Neutrophil (primary cell): Measurements from ENCODE around the gene CCL5.

Experiments
- H3K27ac ChIP-seq: fragments of 200-600 bp; sonication (generic); 2 replicates; pipeline ENCODE4 v1.5.1; 2016; ENCODE audit warnings: mild to moderate bottlenecking, moderate library complexity
- H3K27me3 ChIP-seq: fragments of 200-600 bp; sonication (generic); 2 replicates; pipeline ENCODE4 v1.6.0; 2016; ENCODE audit warnings: mild to moderate bottlenecking
- H3K36me3 ChIP-seq: fragments of 200-600 bp; sonication (generic); 2 replicates; pipeline ENCODE4 v1.5.1; 2017
- H3K4me1 ChIP-seq, 2 experiments: fragments of 200-600 bp in 1 of 2; sonication (generic) in 1 of 2; 1 replicate in 1 of 2; 2 replicates in 1 of 2; pipeline versions ENCODE4 v1.5.1 to v1.6.1; 2013 to 2016; ENCODE audit warnings: low read depth in 1 of 2, low read length in 1 of 2, mild to moderate bottlenecking in 1 of 2, moderate library complexity in 1 of 2; ENCODE audit not compliant: control insufficient read depth in 1 of 2, insufficient read depth in 1 of 2
- H3K4me3 ChIP-seq, 2 experiments: fragments of 200-600 bp in 1 of 2; sonication (generic) in 1 of 2; 1 replicate in 1 of 2; 2 replicates in 1 of 2; pipeline ENCODE4 v1.5.1; 2013 to 2016; ENCODE audit warnings: low read depth in 1 of 2, low read length in 1 of 2, mild to moderate bottlenecking in 1 of 2, moderate library complexity in 1 of 2
- H3K9me3 ChIP-seq: fragments of 200-600 bp; sonication (generic); 2 replicates; pipeline ENCODE4 v1.5.1; 2016
- TF ChIP-seq, protein P1 (sequence below): fragments of 200-600 bp; sonication (generic); IDR thresholded peaks from 2 replicates; pipeline ENCODE4 v1.5.1; 2016; ENCODE audit warnings: antibody characterized with exemption

Gene CCL5

DNA sequence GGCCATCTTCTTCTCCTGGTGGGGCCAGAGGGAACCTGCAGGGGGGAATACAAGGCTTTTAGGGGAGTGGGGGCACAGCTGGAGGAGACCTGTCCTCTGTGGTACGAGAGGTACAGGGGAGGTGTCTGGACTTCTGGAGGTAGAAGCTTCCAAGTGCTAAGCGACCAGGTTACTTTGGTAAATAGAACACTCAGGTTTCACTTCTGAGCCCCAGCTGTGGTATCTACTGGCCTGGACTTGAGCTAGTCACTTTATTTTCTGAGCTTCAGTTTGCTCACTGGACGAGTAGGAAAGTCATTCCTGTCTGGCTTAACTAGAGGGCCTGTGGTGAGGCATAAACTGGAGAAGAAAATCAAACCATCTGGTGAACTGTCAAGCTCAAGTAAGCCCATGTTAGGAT, 11.4 kb downstream of the CCL5 start, which contains the start of gene HEATR9:
Gene HEATR9, minus strand, starts transcription at position 155 of the 400 bp plus-strand sequence. Its CDS starts 149 bp downstream, at position 6.
- Histone ChIP-seq H3K9me3 (no peaks in the 10 kb centered on the region), H3K27ac (no peak within 1 kb of the TSS)
- TF ChIP-seq, protein P1, sequence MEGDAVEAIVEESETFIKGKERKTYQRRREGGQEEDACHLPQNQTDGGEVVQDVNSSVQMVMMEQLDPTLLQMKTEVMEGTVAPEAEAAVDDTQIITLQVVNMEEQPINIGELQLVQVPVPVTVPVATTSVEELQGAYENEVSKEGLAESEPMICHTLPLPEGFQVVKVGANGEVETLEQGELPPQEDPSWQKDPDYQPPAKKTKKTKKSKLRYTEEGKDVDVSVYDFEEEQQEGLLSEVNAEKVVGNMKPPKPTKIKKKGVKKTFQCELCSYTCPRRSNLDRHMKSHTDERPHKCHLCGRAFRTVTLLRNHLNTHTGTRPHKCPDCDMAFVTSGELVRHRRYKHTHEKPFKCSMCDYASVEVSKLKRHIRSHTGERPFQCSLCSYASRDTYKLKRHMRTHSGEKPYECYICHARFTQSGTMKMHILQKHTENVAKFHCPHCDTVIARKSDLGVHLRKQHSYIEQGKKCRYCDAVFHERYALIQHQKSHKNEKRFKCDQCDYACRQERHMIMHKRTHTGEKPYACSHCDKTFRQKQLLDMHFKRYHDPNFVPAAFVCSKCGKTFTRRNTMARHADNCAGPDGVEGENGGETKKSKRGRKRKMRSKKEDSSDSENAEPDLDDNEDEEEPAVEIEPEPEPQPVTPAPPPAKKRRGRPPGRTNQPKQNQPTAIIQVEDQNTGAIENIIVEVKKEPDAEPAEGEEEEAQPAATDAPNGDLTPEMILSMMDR: no peak

DNA sequence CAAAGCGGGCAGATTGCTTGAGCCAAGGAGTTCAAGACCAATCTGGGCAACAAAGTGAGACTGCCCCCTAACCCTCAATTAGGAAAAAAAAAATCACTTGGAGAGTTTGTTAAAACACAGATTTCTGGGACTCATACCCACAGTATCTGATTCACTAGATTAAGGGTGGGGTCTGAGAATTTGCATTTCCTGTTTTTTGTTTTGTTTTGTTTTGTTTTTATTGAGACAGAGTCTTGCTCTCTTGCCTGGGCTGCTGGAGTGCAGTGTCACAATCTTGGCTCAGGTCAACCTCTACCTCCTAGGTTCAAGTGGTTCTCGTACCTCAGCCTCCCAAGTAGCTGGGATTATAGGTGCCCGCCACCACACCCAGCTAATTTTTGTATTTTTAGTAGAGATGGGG, 12.6 kb downstream of the CCL5 start:
- H3K27ac ChIP-seq: no peak overlapping the region
- no peak overlapping the region for H3K4me3 ChIP-seq
- no peaks in the 10 kb centered on the region for H3K36me3 ChIP-seq
- no peaks in the 10 kb centered on the region for H3K27me3 ChIP-seq
- H3K4me1 ChIP-seq: no peaks in the 10 kb centered on the region
- TF ChIP-seq, protein P1: no peak
- H3K9me3 ChIP-seq: no peaks in the 10 kb centered on the region

More for the DNA sequence above, 11.4 kb downstream of the CCL5 start, which contains the start of gene HEATR9:
- no peaks in the 10 kb centered on the region for H3K27me3 ChIP-seq
- H3K4me1 ChIP-seq: no peaks in the 10 kb centered on the region
- H3K36me3 ChIP-seq: no peaks in the 10 kb centered on the region
- H3K4me3 ChIP-seq: no peak within 1 kb of the TSS

DNA sequence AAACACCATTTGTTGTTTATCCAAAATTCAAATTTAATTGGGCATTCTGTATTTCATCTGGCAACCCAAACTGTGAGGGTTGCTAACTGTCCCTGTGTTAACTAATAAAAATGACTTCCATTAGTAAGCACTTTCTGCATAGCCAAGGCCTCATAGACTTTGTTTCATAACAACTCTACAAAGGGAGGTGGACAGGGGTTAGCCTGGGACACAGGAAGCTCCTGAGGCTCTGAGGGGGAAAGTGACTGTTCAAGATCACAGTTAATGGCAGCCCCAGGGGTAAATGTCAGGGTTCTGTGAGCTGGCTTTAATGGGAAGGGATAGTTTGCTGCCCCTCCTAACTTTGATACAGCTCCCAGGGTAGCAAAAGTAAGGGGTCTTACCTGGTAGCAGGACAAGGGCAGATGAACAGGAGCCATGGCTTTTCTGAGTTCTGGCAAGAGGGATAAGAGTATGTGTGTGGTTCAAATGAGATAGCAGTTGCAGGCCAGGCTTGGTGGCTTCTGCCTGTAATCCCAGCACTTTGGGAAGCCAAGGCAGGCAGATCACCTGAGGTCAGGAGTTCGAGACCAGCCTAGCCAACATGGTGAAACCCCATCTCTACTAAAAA, 13.7 kb downstream of the CCL5 start:
- no peaks in the 10 kb centered on the region for H3K9me3 ChIP-seq
- H3K4me3 ChIP-seq: no peak overlapping the region
- no peaks in the 10 kb centered on the region for H3K36me3 ChIP-seq
- H3K27ac ChIP-seq: no peak overlapping the region
- TF ChIP-seq, protein P1: no peak
- no peaks in the 10 kb centered on the region for H3K4me1 ChIP-seq
- H3K27me3 ChIP-seq: no peaks in the 10 kb centered on the region

DNA sequence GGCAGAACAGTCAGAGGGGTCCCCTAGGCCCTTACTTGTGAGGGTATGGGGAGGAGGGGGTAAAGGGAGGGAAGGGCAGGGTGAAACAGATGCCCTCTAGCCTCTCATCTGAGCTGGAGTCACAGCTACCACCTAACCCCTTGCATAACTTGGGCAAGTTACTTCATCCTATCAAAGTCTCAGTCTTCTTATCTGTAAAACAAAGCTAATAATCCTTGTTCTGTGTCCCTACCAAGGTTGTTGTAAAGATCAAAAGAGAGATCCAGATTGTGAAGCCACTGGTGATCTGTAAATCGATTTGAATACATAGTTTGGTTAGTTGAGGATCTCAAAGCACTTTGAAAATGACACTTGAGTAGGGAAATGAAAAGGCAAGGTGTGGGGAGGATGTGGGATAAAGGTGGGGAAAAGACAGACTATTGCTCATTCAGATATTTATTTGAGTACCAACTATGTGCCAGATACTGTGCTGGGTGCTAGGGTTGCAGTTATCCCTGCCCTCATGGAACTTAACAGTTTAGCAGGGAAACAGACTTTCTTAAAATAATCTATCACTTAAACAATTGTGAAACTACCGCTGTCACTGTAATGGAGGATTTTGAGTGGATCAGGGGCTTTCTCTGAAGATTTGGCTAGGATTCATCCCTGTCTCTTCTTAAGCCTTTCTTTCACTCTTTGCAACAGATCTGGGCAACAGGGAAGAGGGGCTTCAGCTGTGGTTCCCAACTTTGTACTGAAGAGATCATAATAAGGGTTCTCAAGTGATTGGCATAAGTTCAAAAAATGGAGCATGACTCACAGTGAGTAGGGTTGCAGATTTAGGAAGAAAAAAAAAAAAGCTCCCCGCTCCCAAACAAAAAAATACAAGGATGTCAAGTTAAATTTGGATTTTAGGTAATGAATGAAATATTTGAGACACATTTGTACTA, 14.5 kb downstream of the CCL5 start:
- H3K27me3 ChIP-seq: no peaks in the 10 kb centered on the region
- no peak overlapping the region for H3K27ac ChIP-seq
- TF ChIP-seq, protein P1: no peak
- H3K36me3 ChIP-seq: no peaks in the 10 kb centered on the region
- no peak overlapping the region for H3K4me3 ChIP-seq
- H3K9me3 ChIP-seq: no peaks in the 10 kb centered on the region
- H3K4me1 ChIP-seq: no peaks in the 10 kb centered on the region

DNA sequence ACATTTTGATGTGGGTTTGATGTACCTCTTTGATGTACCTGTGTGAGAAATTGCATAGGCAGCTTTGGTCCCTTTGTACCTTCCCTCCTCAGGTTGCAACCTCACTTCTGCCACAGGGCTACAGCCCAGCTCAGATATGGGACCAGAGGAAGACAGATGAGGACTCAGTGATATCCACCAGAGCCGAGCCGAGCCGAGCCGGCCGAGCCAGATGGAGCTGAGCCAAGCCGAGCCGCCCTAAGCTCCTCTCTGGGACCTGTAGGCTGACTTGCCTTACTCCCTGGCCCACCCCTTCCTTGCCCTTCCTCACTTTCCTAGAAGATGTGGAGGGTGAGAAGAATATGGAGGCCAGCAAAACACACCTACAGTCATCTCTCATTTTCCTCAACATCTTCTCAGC, 15.3 kb downstream of the CCL5 start:
- Histone ChIP-seq H3K27me3 (no peaks in the 10 kb centered on the region), H3K9me3 (no peaks in the 10 kb centered on the region), H3K4me1 (no peaks in the 10 kb centered on the region), H3K27ac (no peak overlapping the region), H3K36me3 (no peaks in the 10 kb centered on the region), H3K4me3 (no peak overlapping the region)
- TF ChIP-seq, protein P1: no peak
